Adrenal gland (tissue), 5 donors: Measurements from ENCODE around the gene TBC1D7.

ENCODE experiments used
- POLR2A ChIP-seq, 2 donors: fragments of 450-650 bp; IDR thresholded peaks; one replicate each; pipeline ENCODE4 v1.6.1; 2017; ENCODE audit warnings: antibody characterized with exemption in 2 of 2, mild to moderate bottlenecking in 2 of 2, moderate library complexity in 1 of 2
- TF ChIP-seq, protein P1 (sequence below), 6 experiments: fragments of 450-650 bp in 4 of 6; fragments of 200-600 bp in 2 of 6; sonication (generic) in 1 of 6; IDR thresholded peaks; 1 replicate in 5 of 6; 2 replicates in 1 of 6; pipeline versions ENCODE4 v1.5.1 to v1.8.0; 2016 to 2021; ENCODE audit warnings: antibody characterized with exemption in 6 of 6, mild to moderate bottlenecking in 2 of 6, moderate library complexity in 1 of 6
- donor health status: DM: no; HTN: no; CAD: no.

DNA sequence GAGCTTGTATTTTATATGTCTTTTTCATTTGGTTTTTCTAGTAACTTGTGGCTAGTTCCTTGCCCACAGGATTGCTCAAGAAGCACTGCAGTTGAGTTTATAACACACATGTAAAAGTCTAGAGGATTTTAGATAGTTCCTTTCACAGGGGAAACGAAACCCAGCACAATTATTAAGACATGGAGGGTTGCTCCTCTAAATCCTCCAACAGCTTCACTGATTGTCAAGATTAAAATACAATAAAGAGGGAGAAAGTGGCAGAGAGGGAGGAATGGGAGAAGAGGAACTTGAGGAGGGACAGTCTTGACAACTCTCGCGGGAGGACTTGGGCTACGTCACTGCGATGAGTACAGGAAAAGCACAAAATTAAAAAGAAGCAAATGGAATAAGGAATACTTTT lies 9.7 kb upstream of the TBC1D7 start:
- TF ChIP-seq, protein P1, sequence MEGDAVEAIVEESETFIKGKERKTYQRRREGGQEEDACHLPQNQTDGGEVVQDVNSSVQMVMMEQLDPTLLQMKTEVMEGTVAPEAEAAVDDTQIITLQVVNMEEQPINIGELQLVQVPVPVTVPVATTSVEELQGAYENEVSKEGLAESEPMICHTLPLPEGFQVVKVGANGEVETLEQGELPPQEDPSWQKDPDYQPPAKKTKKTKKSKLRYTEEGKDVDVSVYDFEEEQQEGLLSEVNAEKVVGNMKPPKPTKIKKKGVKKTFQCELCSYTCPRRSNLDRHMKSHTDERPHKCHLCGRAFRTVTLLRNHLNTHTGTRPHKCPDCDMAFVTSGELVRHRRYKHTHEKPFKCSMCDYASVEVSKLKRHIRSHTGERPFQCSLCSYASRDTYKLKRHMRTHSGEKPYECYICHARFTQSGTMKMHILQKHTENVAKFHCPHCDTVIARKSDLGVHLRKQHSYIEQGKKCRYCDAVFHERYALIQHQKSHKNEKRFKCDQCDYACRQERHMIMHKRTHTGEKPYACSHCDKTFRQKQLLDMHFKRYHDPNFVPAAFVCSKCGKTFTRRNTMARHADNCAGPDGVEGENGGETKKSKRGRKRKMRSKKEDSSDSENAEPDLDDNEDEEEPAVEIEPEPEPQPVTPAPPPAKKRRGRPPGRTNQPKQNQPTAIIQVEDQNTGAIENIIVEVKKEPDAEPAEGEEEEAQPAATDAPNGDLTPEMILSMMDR (IDR thresholded peaks at IDR 0.05): no peak
- no peak for TF ChIP-seq POLR2A (IDR thresholded peaks at IDR 0.05)
